ENCODE results near the gene WDR64.

DNA sequence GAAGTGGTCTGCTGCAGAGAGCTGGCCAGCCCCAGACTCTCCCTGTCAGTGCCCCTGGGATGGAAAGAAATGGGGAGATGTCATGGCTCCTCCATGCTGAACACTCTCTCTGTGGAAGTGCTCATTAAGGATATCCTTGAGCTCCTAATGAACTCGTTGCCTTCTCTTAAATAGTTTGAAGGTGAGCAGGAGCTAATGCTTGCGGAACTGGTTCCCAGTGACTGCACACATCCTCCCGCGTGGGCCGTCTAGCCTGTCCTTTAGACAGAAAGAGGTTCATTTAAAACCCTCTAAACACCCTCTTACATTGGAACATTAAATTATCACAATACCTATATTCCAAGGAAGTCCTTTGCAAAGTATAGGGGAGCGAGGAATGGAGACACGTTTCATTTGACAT is 5.9 kb upstream of the WDR64 start:
- no peak for TF ChIP-seq CTCF (IDR thresholded peaks at IDR 0.05)
- TF ChIP-seq POLR2A (IDR thresholded peaks at IDR 0.05), result no peak
